BLaER1 (cell line): Measurements from ENCODE around the gene CAPN13.
"Not testable (repeated sequence)": the region's sequence is repeated elsewhere in the genome, so short reads cannot be mapped to it uniquely, and the experiment has no call there.

Source experiments
- H3K27ac ChIP-seq: shearing (Covaris generic); formaldehyde crosslinking; 2 replicates; pipeline ENCODE4 v1.8.1; 2022
- H3K27me3 ChIP-seq: shearing (Covaris generic); formaldehyde crosslinking; 2 replicates; pipeline ENCODE4 v1.8.1; 2022
- H3K36me3 ChIP-seq: shearing (Covaris generic); formaldehyde crosslinking; 2 replicates; pipeline ENCODE4 v1.8.1; 2022
- H3K4me1 ChIP-seq: shearing (Covaris generic); formaldehyde crosslinking; 2 replicates; pipeline ENCODE4 v1.8.1; 2022
- H3K4me2 ChIP-seq: shearing (Covaris generic); formaldehyde crosslinking; 2 replicates; pipeline ENCODE4 v1.8.1; 2022
- H3K4me3 ChIP-seq: shearing (Covaris generic); formaldehyde crosslinking; 2 replicates; pipeline ENCODE4 v1.8.1; 2022
- H3K9ac ChIP-seq: shearing (Covaris generic); formaldehyde crosslinking; 2 replicates; pipeline ENCODE4 v1.8.1; 2022
- H3K9me3 ChIP-seq: shearing (Covaris generic); formaldehyde crosslinking; 2 replicates; pipeline ENCODE4 v1.8.1; 2022
- H4K20me1 ChIP-seq: shearing (Covaris generic); formaldehyde crosslinking; 2 replicates; pipeline ENCODE4 v1.8.1; 2022
- Cebpa-rat ChIP-seq: shearing (Covaris generic); IDR thresholded peaks from 2 replicates; pipeline ENCODE4 v1.8.1; 2022

Gene CAPN13

DNA sequence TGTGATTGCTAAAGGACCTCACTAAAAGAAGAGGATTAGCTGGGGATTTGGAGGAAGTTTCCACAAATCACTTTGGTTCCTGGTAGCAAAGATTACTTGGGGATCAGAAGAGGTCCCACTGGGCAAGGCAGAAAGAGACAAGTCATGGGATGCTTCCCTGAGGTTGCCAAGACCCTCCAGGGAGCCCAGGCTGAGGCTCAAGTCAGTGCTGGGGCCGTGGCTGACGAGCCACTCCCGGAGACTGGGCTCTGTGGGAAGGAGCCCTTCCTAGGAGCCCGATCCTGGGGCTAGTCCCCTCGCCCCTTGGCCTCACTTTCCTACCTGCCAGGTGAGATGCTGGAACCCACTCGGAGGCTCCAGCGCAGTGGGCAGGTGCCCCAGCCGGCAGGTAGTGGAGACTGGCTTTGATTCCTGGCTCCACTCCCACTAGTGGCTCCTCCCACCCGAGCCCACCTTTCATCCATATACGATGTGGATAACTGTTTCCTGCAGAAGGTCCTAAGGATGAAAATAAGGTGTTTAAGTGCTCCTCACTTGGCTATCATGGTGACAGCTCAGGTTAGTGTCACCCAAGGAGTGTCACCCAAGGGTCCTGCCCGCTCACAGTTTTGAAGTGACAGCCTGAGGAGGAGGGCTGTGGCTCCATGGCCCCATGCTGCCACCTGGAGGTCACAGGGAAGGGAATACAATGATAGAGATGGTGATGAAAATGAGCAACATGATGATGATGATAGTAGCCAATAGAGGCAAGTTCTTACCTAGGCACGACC, 100.5 kb downstream of the CAPN13 start:
- peaks cover 4% of the 10 kb centered on the region; the same call in 1 of the 2 replicates for H3K4me1 ChIP-seq
- no peak overlapping the region for H3K27ac ChIP-seq
- H3K36me3 ChIP-seq, result no peaks in the 10 kb centered on the region
- peaks cover 15% of the 10 kb centered on the region for H3K9me3 ChIP-seq
- no peak for TF ChIP-seq Cebpa-rat
- H3K27me3 ChIP-seq, result no peaks in the 10 kb centered on the region
- H4K20me1 ChIP-seq, result no peaks in the 10 kb centered on the region
- H3K4me3 ChIP-seq, result no peak overlapping the region
- no peak overlapping the region for H3K4me2 ChIP-seq
- H3K9ac ChIP-seq, result no peak overlapping the region

DNA sequence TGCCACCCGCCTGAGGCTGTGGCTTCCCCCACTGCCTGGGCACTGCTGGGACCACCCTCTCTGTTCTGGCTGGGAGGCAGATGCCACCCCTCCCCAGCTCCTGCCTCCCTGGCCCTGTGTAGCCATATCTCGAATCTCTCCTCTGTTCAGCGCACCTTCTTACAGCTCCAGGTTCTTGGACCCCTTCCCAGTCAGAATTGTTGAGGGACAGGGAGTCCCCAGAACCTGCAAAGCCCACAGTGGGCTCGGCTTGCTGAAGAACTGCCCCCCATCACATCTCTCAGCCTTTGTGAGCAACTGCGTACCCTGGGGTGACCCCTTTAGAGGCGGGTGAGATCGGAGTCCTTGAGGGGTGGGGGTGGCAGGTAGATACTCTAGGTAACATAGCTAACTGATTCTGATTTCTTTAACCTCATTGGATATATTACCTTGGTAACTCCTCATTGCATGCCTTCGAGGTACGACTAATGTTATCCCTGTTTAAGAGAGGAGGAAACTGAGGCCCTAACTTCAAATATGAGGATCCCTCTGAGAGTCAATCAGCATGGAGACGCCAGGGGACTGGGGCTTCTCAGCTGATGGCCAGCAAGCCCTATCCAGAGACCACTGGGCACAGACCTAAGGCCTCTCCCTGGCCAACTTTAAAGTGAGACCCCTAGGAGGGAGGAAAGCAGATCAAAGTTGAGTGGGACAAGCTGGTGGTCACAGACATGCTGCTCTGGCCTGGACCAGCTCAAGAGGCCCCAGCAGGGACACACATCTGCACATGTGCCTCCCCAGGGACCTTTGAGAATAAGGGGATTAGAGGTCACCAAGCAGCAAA, 101.3 kb downstream of the CAPN13 start:
- H4K20me1 ChIP-seq, result no peaks in the 10 kb centered on the region
- peaks cover 21% of the 10 kb centered on the region for H3K9me3 ChIP-seq
- no peak overlapping the region for H3K27ac ChIP-seq
- peaks cover 4% of the 10 kb centered on the region; the same call in 1 of the 2 replicates for H3K4me1 ChIP-seq
- no peaks in the 10 kb centered on the region for H3K36me3 ChIP-seq
- no peak overlapping the region for H3K4me3 ChIP-seq
- H3K9ac ChIP-seq, result no peak overlapping the region
- TF ChIP-seq Cebpa-rat, result no peak
- no peak overlapping the region for H3K4me2 ChIP-seq
- no peaks in the 10 kb centered on the region for H3K27me3 ChIP-seq

GRCh38 chr2:30705056-30705455, 102.2 kb downstream of the CAPN13 start:
- Histone ChIP-seq H3K4me1 (peaks cover 4% of the 10 kb centered on the region; the same call in 1 of the 2 replicates), H3K27ac (no peak overlapping the region), H3K4me2 (no peak overlapping the region), H3K9me3 (peaks cover 24% of the 10 kb centered on the region), H3K4me3 (no peak overlapping the region), H4K20me1 (no peaks in the 10 kb centered on the region), H3K36me3 (no peaks in the 10 kb centered on the region), H3K9ac (no peak overlapping the region), H3K27me3 (no peaks in the 10 kb centered on the region)
- TF ChIP-seq Cebpa-rat, result no peak

DNA sequence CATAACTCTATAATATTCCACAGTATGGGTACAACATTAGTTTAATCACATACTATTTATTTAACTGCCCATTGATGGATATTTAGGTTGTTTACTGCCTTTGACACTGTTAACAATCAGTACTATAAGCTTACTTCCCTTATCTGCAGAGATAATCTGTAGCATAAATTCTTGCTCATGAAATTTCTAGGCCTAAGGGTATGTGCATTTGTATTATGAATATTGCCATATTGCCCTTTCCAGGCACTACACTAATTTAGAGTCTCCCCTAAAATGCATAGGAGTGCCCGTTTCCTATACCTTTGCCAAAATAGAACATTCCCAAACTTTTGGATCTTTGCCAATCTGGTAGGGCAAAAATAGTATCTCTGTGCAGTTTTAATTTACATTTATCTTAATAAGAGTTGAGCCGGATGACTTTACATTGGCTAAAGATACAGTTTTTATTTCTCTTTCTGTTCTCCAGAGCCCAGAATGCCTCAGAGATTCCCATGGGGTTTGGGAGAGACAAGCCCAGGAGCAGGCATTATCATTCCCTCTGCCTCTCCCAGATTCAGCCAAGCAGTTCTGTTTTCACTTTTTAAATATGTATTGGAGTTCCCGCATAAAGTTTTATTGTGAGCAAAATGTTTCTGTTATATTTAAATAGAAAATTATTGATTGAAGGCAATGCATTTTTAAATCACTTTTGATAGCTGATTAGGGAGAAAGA, 102.8 kb downstream of the CAPN13 start:
- Histone ChIP-seq H3K4me3 (no peak overlapping the region), H3K9ac (no peak overlapping the region), H3K36me3 (no peaks in the 10 kb centered on the region), H3K27me3 (no peaks in the 10 kb centered on the region), H3K4me1 (peaks cover 4% of the 10 kb centered on the region; the same call in 1 of the 2 replicates), H3K4me2 (no peak overlapping the region), H3K27ac (no peak overlapping the region), H3K9me3 (peaks cover 24% of the 10 kb centered on the region), H4K20me1 (no peaks in the 10 kb centered on the region)
- TF ChIP-seq Cebpa-rat, result no peak

GRCh38 chr2:30702694-30703093, 104.6 kb downstream of the CAPN13 start:
- Histone ChIP-seq H4K20me1 (no peaks in the 10 kb centered on the region), H3K9ac (no peak overlapping the region), H3K4me3 (no peak overlapping the region), H3K36me3 (no peaks in the 10 kb centered on the region), H3K4me1 (peaks cover 4% of the 10 kb centered on the region; the same call in 1 of the 2 replicates), H3K4me2 (no peak overlapping the region), H3K9me3 (peaks cover 26% of the 10 kb centered on the region), H3K27ac (no peak overlapping the region), H3K27me3 (no peaks in the 10 kb centered on the region)
- TF ChIP-seq Cebpa-rat, result no peak

GRCh38 chr2:30701782-30702181, 105.5 kb downstream of the CAPN13 start:
- H3K27me3 ChIP-seq, result no peaks in the 10 kb centered on the region
- no peak overlapping the region for H3K4me2 ChIP-seq
- H3K4me3 ChIP-seq, result no peak overlapping the region
- no peak overlapping the region for H3K27ac ChIP-seq
- H3K4me1 ChIP-seq, result peaks cover 4% of the 10 kb centered on the region; the same call in 1 of the 2 replicates
- peaks cover 32% of the 10 kb centered on the region for H3K9me3 ChIP-seq
- TF ChIP-seq Cebpa-rat, result no peak
- no peaks in the 10 kb centered on the region for H3K36me3 ChIP-seq
- H4K20me1 ChIP-seq, result no peaks in the 10 kb centered on the region
- H3K9ac ChIP-seq, result no peak overlapping the region

DNA sequence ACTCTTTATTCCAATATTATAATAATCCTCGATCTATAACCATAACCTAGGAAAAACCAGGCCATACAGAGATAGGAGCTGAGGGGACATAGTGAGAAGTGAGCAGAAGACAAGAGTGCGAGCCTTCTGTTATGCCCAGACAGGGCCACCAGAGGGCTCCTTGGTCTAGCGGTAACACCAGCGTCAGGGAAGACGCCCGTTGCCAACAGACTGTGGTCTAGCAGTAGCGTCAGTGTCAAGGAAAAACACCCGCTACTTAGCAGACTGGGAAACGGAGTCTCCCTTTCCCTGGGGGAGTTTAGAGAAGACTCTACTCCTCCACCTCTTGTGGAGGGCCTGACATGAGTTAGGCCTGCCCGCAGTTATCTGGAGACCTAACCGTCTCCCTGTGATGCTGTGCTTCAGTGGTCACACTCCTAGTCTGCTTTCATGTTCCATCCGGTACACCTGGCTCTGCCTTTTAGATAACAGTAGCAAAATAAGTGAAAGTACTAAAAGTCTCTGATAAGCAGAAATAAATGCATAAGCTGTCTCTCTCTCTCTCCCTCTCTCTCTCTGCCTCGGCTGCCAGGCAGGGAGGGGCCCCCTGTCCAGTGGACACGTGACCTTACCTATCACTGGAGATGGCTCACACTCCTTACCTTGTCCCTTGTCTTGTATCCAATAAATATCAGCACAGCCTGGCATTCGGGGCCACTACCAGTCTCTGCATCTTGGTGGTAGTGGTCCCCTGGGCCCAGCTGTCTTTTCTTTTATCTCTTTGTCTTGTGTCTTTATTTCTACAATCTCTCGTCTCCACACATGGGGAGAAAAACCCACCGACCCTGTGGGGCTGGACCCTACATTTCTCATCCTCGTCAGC, 109.8 kb downstream of the CAPN13 start:
- not testable (repeated sequence) for H3K27ac ChIP-seq, H4K20me1 ChIP-seq, H3K4me3 ChIP-seq, H3K4me2 ChIP-seq, H3K4me1 ChIP-seq, H3K36me3 ChIP-seq, H3K27me3 ChIP-seq, H3K9ac ChIP-seq
- H3K9me3 ChIP-seq, result peaks cover 24% of the 10 kb centered on the region

DNA sequence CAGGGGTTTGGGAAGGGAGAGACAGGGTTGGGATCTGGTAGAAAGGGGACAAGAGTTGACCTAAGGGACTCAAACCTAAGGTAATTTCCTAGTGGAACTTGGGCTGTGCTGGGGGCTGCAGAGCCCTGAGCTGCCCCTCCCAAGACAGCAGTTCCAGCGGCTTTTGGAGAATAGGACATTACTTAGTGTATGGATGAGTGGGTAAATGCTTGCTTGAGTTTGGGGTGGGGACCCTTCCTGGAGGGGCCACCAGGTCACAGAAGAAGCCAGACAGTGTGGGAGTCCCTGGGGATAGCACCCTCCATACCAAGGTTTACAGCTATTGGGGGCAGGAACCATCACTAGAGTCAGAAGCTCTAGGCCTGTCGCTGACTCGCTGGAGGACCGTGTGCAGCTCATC, 111.5 kb downstream of the CAPN13 start:
- Histone ChIP-seq H3K27ac (no peak overlapping the region), H3K4me1 (no peaks in the 10 kb centered on the region), H3K9me3 (peaks cover 9% of the 10 kb centered on the region; the same call in 1 of the 2 replicates), H3K9ac (no peak overlapping the region), H3K27me3 (no peaks in the 10 kb centered on the region), H3K36me3 (no peaks in the 10 kb centered on the region), H3K4me3 (no peak overlapping the region), H3K4me2 (no peak overlapping the region), H4K20me1 (no peaks in the 10 kb centered on the region)
- TF ChIP-seq Cebpa-rat, result no peak
